Measurements from ENCODE around the gene TMEM8B. TPM values are rescaled to one million over a fixed set of nuclear protein-coding genes. Genes with fewer than 3 reads are reported as not detected.
A peak's percentile ranks its signal among the peaks of the same experiment; 100 is the strongest.
"Not testable (repeated sequence)": the region's sequence is repeated elsewhere in the genome, so short reads cannot be mapped to it uniquely, and the experiment has no call there.

Gene TMEM8B
- total RNA-seq, 1 donor from 2014 or later: 0.59 TPM

DNA sequence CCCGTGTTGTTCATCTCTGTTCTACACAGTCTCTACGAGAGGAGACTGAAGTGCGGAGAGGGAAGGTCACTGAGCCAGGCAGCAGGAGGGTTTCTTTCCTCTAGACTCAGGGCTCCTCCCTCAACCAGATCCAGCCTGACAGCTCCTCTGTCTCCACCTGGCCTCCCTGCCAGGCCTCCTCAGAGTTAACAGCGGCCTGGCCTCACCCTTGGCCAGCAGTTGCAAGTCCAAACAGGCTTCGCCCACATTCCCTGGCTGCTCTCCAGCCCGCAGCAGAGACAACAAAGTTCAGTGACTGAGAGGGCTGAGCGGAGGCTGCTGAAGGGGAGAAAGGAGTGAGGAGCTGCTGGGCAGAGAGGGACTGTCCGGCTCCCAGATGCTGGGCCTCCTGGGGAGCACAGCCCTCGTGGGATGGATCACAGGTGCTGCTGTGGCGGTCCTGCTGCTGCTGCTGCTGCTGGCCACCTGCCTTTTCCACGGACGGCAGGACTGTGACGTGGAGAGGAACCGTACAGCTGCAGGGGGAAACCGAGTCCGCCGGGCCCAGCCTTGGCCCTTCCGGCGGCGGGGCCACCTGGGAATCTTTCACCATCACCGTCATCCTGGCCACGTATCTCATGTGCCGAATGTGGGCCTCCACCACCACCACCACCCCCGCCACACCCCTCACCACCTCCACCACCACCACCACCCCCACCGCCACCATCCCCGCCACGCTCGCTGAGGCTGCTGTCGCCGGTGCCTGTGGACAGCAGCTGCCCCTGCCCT is 77.1 kb downstream of the TMEM8B start, which contains the start of gene HRCT1:
HRCT1 (plus strand) TSS at position 291 of the 768 bp plus-strand sequence; CDS start at position 377, 86 bp downstream.
- DNase-seq (ENCODE audit: low read depth, low spot score): peak; percentile 78

DNA sequence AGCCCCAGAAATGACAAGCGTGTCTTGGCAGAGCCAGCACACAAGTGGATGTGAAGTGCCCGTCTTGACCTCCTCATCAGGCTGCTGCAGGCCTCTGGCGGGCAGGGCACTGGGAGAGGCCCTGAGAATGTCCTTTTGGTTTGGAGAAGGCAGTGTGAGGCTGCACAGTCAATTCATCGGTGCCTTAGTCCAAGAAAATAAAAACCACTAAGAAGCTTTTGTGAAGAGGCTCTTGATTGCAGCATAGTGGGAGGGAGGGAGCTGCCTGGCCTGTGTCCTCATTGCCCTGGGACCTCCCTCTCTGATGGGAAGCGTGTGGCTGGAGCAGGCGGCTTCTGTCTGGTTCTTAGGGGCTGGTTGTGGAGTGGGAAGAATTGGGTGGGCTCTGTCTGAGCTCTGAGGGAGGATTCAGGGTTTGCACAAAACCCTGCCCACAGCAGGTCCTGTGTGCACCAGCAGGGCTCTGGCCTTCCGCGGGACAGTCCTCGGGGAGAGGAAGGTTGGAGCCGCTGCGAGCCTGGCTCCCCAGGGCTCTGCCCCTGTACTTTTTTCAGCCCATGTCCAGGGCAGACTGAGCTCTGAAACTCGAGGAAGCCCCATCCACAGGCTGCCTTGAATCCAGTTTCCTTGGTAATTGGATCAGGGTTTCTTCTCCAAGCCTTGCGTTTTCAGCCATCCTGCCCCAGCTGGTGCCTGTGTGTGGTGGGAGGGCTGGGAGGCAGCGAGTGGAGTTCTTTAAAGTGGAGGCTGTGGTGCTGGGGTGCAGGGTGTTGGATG is 78.1 kb downstream of the TMEM8B start:
- no peak for DNase-seq (ENCODE audit: low read depth, low spot score)

DNA sequence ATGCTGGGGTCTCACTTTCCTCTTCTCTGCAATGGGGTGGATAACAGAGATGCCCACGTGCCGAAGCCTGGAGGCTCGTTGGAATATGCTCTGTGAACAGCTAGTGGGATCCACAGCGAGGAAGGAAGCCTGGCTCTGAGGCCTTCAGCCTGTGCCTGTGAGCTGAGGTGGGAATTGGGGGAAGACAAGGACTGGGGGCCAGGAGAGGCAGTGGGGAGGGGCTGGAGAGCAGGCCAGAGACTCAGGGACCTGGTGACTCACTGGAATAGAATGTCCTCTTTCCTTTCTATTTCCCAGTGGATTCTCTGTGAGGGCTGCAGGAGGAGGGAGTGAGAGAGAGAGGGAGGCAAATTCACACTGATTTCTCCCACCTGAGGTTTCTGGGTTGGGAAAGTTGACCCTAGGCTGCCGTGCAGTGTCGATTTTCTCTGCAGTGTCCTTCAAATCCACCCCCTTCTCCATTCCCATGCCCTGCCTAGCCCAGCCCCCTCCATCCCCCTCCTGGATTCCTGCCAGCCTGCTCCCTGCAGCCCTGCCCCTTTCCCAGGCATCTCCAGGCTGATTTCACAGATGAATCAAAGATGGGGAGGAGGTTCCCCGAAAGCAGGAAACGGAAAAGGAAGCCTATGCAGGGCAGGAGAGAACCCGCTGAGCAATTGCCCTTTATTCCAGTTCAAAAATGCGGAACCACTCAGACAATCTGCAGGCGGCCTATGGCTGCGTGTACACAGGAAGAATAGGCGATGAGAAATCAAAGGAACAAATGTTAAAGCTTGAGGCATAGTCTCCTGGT is 78.9 kb downstream of the TMEM8B start:
- peak; percentile 78 for DNase-seq (ENCODE audit: low read depth, low spot score)

DNA sequence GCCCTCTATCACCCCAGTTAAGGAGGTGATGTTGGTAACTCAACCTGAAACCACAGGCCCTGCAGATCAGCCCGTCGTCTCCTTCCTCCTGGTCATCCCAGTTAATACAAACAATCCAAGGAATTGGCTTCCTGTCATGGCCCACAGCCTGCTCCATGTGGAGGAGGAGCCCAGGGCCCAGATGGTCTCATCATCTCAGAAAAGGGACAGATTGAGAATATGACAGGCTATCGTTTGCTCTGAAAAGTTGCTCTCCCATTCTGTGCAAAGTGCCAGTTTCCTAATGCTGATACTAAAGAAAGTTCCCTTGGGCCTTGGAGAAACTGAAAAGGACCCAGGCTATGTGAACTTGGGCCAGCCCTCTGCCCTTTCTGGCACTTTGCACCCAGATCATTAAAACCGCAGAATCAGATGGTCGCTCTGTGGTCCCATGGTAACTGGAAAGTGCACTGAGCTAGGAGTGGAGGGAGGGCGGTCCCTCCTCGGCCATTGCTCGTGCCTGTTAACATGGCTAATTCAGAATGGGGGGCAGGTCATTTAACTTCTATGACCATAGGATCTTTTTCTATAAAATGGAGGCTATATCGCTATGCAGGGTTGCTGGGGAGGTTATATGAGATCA is 79.6 kb downstream of the TMEM8B start:
- DNase-seq (ENCODE audit: low read depth, low spot score): no peak

DNA sequence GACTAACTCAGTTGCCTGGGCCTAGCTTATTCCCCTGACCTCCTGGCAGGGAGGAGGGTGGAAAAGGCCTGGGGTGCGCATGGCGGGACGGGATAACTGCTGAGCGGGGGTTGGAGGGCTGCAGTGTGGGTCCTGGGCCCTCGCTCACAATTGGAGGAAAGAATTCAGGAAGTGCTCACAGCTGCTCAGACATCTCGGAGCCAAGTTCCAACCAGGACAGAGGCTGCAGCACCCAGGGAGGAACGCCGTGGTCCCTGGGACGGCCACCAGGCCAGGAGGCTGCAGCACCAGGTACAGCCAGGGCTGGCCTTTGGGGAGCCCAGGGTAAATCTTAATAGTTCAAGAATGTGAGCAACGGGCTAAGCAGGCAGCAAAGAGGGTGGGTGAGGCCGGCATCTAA is 80.2 kb downstream of the TMEM8B start, which contains the start of gene SPAAR:
SPAAR (plus strand) TSS at position 217 of the 400 bp plus-strand sequence. CDS start 974 bp downstream, outside the sequence.
- no peak for DNase-seq (ENCODE audit: low read depth, low spot score)

DNA sequence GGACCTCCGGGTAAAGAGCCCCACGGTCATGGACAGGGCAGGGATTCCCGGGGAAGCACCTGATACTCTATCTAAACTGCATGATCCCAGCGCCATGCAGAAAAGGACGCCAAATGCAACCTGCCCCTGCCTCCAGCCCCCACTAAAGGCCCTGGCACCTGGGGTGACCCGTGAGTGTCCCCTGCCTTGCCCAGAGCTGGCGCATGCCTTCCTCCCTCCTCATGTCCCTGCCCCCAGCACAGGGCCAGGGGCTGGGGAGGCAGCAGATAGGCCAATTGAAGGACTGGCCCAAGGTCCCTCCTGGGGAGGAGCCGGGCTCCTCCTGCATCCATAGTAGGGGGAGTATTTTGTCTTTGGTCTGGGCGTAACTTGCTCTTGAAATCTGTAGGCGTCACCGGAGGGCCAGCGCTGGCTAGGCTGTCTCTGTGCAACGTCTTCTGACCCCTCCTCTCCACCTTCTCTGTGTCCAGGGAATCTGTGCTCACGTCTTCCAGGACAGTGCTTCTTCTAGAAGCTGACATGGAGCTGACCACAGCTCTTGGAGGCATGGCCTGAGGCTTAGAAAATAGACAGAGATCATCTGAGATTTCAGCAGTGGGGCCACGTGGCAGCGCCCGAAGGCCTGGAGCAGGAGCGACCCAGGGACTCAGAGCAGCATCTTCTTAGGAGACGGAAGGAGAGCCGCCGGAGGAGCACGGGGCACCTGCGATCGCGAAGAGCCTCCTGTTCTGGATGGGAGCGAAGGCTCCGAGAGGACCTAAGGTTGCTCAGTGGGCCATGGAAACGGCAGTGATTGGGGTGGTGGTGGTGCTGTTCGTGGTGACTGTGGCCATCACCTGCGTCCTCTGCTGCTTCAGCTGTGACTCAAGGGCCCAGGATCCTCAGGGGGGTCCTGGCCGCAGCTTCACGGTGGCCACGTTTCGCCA is 80.9 kb downstream of the TMEM8B start:
- no peak for DNase-seq (ENCODE audit: low read depth, low spot score)

DNA sequence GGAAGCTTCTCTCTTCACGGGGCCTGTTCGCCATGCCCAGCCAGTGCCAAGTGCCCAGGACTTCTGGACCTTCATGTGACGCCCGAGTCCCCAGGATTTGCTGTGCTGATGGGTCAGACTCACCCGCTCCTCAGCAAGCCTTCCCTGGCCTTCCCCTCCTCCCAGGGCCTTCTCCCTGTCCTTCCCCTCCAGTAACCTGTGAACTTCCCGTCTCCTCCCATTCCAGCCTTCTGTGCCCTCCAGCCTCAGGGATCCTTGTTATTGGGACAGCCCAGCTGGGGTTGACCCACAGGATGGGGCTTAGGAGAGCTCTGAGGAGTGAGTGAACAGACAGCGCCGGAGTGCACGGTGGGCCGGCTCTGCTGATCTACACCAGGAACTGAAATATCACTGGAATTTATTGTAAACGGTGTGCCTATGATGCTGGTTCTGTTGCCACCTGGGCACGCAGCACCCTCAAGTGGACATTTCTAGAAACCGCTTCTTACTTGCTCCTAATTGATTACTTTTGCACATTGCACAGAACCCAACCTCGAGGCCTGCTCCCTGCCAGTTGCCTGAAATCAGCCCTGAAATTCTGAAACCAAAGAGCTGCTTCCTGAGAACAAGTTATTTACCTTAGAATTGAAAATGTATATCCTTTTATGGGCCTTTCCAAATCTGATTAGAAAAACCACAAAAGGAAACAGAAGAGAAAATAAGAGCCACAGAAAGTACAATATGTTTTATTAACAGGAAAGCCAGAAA is 81.8 kb downstream of the TMEM8B start:
- DNase-seq (ENCODE audit: low read depth, low spot score): peak; percentile 49

DNA sequence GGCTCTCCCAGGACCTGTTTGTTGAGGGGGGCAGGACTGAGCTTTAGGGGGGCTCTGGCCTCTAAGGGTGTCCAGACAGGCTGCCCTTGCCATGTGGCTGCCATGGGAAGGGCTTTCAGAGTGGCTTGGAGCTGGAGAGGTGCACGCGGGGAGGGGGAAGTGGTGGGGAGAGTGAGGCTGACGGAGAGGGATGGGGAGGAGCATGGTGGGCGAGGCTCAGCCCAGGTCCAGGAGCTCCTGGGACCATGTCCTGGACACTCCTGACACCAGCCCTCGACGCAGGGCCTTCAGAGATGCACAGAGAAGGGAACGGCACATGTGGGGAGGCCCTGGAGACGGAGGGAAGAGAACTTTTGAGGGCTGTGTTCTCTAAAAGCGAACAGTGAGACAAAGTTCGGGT is 82.7 kb downstream of the TMEM8B start:
- no peak for DNase-seq (ENCODE audit: low read depth, low spot score)

DNA sequence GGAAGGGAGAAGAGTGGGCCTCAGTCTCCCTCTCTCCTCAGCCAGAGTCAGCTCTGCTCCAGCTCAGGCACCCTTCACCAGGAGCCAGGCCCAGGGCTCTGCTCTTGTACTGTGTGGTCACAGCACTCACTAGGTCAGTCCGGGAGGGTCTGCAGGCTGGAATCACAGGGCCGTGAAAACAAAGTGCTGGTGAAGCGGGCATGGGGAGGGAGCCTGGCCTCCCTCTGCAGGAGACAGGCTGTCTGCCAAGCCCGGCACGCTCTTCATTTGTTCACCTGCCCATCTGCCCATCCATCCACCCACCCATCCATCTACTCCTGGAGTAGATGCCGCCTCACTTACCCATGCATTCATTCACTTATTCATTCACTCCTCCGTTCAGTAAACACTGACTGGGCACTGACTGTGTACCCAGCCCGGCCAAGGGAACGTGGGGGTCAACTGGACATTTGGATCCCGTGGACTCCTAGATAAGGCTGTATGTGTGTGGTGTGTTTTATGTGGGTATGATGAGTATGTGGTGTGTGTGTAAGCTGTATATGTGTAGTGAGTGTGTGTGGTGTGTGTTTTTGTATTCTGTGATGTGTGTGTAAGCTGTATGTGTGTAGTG is 83.9 kb downstream of the TMEM8B start:
- DNase-seq (ENCODE audit: low read depth, low spot score): no peak

DNA sequence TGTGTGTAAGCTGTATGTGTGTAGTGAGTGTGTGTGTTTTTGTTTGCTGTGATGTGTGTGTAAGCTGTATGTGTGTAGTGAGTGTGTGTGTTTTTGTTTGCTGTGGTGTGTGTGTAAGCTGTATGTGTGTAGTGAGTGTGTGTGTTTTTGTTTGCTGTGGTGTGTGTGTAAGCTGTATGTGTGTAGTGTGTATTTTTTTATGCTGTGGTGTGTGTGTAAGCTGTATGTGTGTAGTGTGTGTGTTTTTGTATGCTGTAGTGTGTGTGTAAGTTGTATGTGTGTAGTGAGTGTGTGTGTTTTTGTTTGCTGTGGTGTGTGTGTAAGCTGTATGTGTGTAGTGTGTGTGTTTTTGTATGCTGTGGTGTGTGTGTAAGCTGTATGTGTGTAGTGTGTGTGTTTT is 84.4 kb downstream of the TMEM8B start:
- not testable (repeated sequence) for DNase-seq (ENCODE audit: low read depth, low spot score)

DNA sequence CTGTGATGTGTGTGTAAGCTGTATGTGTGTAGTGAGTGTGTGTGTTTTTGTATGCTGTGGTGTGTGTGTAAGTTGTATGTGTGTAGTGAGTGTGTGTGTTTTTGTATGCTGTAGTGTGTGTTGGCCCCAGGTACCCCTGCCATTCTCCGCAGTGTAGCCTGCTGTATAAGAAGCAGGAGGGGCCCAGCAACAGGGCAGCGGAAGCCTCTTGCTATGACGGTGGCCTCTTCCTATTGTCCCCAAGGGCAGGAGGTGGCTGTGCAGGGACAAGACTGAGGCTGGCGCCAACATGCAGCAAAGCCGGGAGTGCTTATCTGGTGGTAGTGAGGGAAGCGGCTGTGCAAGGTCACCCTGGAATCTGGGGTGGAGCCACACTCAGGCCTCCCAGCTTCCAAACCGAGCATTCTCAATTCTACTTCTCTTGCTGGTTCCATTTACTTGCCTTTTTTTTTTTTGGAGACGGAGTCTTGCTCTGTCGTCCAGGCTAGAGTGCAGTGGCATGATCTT is 85.3 kb downstream of the TMEM8B start:
- DNase-seq (ENCODE audit: low read depth, low spot score): no peak

Other genes starting within 250 kb of the TMEM8B start
- 4.3 and 6.9 TPM in 2 replicates for gene TESK1, start 224.0 kb upstream of the TMEM8B start, total RNA-seq
- 0.07 TPM in 1 of 2 replicates, not detected in the other for gene CD72, start 210.8 kb upstream of the TMEM8B start, total RNA-seq
- not detected in 2 replicates for gene SIT1, start 178.3 kb upstream of the TMEM8B start, total RNA-seq
- gene RMRP, start 171.2 kb upstream of the TMEM8B start, total RNA-seq: 22,365 and 32,732 TPM in 2 replicates
- 10.6 and 11.7 TPM in 2 replicates for gene CCDC107, start 170.9 kb upstream of the TMEM8B start, total RNA-seq
- 0.86 and 2.0 TPM in 2 replicates for gene ARHGEF39, start 164.0 kb upstream of the TMEM8B start, total RNA-seq
- gene CA9, start 155.3 kb upstream of the TMEM8B start, total RNA-seq: 0.40 TPM in 1 of 2 replicates, not detected in the other
- 119 and 221 TPM in 2 replicates for gene TPM2, start 139.3 kb upstream of the TMEM8B start, total RNA-seq
- 314 and 379 TPM in 2 replicates for gene TLN1, start 97.0 kb upstream of the TMEM8B start, total RNA-seq
- 45.2 and 58.0 TPM in 2 replicates for gene CREB3, start 96.6 kb upstream of the TMEM8B start, total RNA-seq
- 64.7 and 64.9 TPM in 2 replicates for gene GBA2, start 80.0 kb upstream of the TMEM8B start, total RNA-seq
- gene RGP1, start 79.9 kb upstream of the TMEM8B start, total RNA-seq: 11.9 and 13.2 TPM in 2 replicates
- 8.5 and 23.2 TPM in 2 replicates for gene MSMP, start 75.0 kb upstream of the TMEM8B start, total RNA-seq
- 8.1 and 12.3 TPM in 2 replicates for gene NPR2, start 37.6 kb upstream of the TMEM8B start, total RNA-seq
- 0.20 and 0.25 TPM in 2 replicates for gene SPAG8, start 17.0 kb upstream of the TMEM8B start, total RNA-seq
- 23.9 and 24.1 TPM in 2 replicates for gene HINT2, start 14.2 kb upstream of the TMEM8B start, total RNA-seq
- not detected in 2 replicates for gene FAM221B, start 496 bp upstream of the TMEM8B start, total RNA-seq
- gene OR13J1, start 41.2 kb downstream of the TMEM8B start, total RNA-seq: not detected in 2 replicates
- gene HRCT1, start 77.0 kb downstream of the TMEM8B start, total RNA-seq: 2.4 and 5.6 TPM in 2 replicates
- gene SPAAR, start 80.3 kb downstream of the TMEM8B start, total RNA-seq: 7.5 and 11.7 TPM in 2 replicates
- not detected in 2 replicates for gene OR2S2, start 128.9 kb downstream of the TMEM8B start, total RNA-seq
- 11.9 and 15.5 TPM in 2 replicates for gene RECK, start 207.7 kb downstream of the TMEM8B start, total RNA-seq

Data from pulmonary artery endothelial cell (primary cell).